SH-SY5Y (cell line): Measurements from ENCODE around the gene TRMT61B.
A peak's percentile ranks its signal among the peaks of the same experiment; 100 is the strongest.

Experiments used
- GATA2 ChIP-seq: IDR thresholded peaks from 2 replicates; pipeline ENCODE4 v1.6.1; 2011; ENCODE audit warnings: mild to moderate bottlenecking, low read depth, low read length
- GATA3 ChIP-seq: IDR thresholded peaks from 2 replicates; pipeline ENCODE4 v1.6.1; 2011; ENCODE audit warnings: low read depth, mild to moderate bottlenecking, low read length, moderate library complexity

TRMT61B gene

GRCh38 chr2:28895189-28895893, 25.2 kb upstream of the TRMT61B start:
- TF ChIP-seq GATA2 (no peak), GATA3 (no peak)

- TF ChIP-seq GATA2: peak; percentile 68
- no peak for TF ChIP-seq GATA3
Observed at GRCh38 chr2:28894470-28895188, 24.5 kb upstream of the TRMT61B start, which contains the start of gene WDR43. Gene WDR43, plus strand, starts transcription at chr2:28894667. Its CDS starts 32 bp downstream, at chr2:28894699.

- TF ChIP-seq GATA2 (no peak), GATA3 (no peak)
Observed at GRCh38 chr2:28893488-28893887, 23.4 kb upstream of the TRMT61B start.

GRCh38 chr2:28880193-28880592, 10.1 kb upstream of the TRMT61B start:
- TF ChIP-seq GATA3: no peak
- no peak for TF ChIP-seq GATA2

GRCh38 chr2:28871620-28872019, 1.5 kb upstream of the TRMT61B start:
- TF ChIP-seq GATA2: no peak
- no peak for TF ChIP-seq GATA3

GRCh38 chr2:28869494-28870145, 489 bp downstream of the TRMT61B start:
- TF ChIP-seq GATA3 (no peak), GATA2 (no peak)

GRCh38 chr2:28868611-28869010, 1.5 kb downstream of the TRMT61B start:
- TF ChIP-seq GATA3 (no peak), GATA2 (no peak)

GRCh38 chr2:28855977-28856376, 14.1 kb downstream of the TRMT61B start:
- no peak for TF ChIP-seq GATA3
- TF ChIP-seq GATA2: no peak

GRCh38 chr2:28855193-28855592, 14.9 kb downstream of the TRMT61B start:
- no peak for TF ChIP-seq GATA3
- no peak for TF ChIP-seq GATA2

- TF ChIP-seq GATA2 (no peak), GATA3 (no peak)
Observed at GRCh38 chr2:28842042-28842441, 28.1 kb downstream of the TRMT61B start.

GRCh38 chr2:28838971-28839370, 31.1 kb downstream of the TRMT61B start:
- TF ChIP-seq GATA3: no peak
- no peak for TF ChIP-seq GATA2

GRCh38 chr2:28835781-28836180, 34.3 kb downstream of the TRMT61B start:
- TF ChIP-seq GATA2: no peak
- no peak for TF ChIP-seq GATA3

- TF ChIP-seq GATA3: no peak
- TF ChIP-seq GATA2: no peak
Observed at GRCh38 chr2:28833740-28834470, 36.2 kb downstream of the TRMT61B start.

GRCh38 chr2:28828382-28828781, 41.7 kb downstream of the TRMT61B start:
- TF ChIP-seq GATA3: no peak
- no peak for TF ChIP-seq GATA2
